GM18519 (cell line): ENCODE measurements around the gene MROH8.

Experiments
- ATAC-seq: cut with Tn5 transposase; IDR thresholded peaks from one replicate; pipeline ENCODE4 v1.9.1; 2021; ENCODE audit warnings: mild to moderate bottlenecking, moderate library complexity; ENCODE audit not compliant: unreplicated experiment, low FRiP score

The MROH8 gene

DNA sequence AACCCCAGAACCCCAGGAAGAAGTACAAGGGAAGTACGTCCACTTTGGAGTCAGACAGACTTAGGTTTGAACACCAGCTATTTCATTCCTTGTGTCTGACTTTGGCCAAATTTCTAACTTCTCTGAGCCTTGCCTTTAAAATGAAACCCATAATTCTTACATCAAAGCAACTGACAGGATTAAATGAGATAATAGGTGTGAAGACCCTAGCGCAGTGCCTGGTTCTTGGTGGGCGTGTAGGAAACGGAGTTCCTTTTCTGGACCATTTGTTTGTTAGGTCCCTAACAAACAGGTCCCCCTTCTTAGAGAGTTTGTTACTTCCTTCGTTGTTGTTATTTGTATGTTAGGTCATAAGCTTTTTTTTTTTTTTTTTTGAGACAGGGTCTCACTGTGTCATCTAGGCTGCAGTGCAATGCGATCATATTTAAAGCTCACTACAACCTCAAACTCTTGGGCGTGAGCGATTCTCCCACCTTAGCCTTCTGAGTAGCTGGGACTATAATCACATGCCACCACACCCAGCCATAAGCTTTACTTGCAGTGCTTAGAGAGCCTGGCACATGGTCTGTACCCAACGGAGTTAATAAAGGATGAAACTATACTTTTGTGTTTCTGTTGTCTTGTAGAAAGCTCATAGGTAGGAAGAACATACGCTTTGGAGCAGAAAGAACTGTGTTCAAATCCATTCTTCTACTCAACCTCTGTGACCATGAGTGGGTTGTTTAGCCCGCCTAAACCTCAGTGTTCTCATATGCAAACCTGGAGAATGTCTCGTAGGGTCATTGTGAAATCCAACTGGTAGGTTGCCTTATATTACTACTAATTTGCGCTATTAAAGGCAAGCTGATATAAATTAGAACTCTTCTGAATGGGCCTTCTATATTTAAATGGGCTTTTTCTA lies 21.8 kb upstream of the MROH8 start:
- ATAC-seq: no peak

DNA sequence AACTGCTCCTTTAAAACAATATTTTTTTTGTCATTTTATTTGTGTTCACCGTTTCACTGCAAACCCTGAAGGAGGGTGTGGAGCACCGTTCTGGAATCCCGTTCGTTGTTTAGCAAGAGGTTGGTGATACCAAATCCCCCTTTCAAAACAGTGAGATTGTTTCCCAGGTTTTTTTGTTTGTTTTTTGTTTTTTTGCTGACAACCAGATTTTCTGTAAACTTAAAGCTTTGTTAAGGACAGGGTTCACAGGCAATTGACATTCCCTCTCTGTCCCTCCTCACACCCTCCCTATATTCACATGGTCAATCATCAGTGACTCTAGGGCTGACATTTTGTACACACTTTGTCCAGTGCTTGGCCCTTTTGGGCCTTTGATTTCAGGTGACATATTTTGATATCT lies 21.0 kb upstream of the MROH8 start:
- no peak for ATAC-seq

DNA sequence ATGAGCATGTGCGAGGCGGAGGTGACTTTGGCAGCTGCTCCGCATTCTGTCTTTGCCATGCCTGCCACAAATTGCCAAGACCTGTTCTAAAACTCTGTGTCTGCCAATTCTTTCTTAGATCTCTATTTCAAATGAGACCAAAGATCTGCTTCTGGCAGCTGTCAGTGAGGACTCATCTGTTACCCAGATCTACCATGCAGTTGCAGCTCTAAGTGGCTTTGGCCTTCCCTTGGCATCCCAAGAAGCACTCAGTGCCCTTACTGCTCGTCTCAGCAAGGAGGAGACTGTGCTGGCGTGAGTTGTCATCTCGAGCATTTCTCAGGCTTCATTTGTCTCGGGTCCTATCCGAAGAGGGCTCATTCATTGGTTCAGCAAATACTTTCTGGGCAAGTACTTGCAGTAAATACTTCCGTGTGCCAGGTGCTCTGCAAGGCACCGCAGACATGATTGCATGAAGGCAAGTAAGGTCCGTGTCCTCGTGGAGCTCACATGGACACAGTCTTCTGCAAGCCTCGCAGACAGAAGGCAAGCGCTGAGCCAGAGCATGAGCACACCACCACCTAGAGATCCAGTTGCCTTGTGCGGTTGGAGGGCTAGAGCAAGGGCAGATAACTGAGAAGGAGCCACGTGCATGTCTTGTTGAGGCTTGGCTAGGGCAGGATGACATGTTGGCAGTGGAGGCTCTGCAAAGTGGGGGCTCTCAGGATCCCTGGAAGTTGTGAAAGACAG lies 19.7 kb upstream of the MROH8 start:
- no peak for ATAC-seq

DNA sequence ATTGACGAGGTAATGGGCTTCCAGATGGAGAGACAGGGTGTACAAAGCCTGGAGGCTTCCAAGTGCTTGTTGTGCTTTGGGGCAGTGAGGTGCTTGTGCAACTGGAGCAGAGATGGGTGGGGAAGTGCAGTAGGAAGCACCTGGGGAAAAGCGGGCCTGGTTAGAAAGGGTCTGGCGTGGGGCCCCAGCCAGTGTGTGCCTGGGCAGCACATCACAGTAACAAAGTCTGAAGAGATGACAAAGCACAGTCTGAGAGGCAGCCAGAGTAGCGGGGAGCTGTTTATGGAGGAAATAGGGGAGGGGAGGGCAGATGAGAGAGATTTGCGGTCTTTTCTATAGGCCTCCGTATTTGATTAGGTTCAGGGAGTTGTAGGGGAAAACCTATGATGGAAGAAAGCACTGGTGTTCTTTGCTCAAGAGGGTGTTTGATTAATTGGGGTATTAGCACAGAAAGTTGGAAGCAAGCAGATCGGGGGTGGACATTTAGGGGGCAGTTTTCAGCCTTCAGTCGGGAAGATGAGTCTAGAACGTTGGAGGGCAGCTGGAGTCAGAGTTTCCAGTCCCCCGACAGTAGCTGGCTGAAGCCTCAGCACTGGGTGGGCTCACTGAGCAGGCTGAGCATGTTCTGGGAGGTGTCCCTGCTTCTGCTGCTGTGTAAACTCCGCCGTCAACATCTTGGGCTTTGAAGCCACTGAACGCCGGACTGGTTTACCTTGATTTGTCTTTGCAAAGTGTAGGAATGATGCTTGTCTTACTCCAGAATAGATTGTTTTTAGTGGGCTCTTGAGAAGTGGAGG lies 15.5 kb upstream of the MROH8 start:
- no peak for ATAC-seq

DNA sequence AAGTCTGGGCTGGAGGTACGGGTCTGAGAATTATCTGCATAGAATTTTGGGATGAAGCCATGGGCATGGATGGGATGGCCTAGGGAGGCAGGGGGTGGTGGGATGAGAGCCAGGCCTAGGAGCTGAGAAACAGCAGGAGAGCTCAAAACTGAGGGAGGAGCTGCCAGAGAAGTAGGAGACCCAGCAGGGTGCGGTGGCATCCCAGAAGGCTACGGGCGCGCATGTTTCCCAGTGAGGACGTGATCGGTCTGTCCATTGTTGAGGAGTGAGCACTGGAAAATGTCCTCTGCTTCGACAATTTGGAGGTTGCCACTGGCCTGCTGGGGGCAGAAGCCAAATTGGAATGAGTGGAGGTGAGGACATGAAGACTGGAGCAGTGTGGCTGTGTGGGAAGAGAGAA lies 14.5 kb upstream of the MROH8 start:
- ATAC-seq: no peak

DNA sequence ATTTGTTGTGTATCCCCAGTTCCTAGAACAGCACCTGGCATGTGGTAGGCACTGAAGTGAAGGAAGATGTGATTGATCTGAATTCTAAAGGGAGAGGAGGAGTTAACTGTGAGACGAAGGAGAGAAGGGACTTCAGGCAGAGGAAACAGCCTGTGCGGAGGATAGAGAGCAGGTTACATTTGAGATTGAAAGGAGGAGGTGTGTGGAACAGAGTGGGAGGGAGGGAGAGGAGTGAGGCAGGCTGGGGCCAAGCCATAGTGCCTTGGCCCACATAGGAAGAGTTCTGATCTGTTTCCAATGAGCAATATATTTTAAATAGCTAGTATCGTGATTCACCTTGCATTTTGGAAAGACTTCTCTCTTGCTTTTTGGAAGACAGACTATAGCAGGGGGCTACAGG lies 13.9 kb upstream of the MROH8 start:
- no peak for ATAC-seq

DNA sequence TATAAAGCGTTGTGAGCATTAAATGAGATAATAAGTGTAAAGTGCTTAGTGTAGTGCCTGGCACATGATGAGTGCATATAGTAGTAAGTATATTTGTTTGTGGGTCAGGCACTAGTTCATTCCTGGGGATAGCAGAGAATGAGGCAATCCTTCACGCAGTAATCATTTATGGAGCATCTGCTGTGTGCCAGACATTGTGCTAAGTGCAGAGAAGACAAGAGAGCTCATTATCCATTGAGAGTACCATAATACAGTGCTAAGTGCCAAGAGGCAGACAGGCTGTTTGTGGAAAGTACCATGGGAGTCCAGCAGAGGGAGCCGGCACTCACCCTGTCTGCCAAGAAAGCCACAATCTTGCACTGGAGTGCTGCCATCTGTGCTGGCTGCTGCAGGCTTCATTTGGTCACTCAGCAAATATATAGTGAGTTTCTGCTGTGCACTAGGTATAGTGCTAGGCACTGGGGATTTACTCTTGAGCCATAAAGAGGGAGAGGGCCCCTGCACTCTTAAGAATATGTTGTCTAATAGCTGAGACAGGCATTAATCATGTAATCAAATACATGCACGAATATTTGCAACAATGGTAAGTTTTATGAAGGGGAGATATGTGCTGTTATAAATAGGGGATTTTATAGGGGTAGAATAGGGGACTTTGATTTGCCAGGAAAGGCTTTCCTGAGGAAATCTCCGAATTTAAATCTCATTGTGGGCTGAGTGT lies 12.9 kb upstream of the MROH8 start:
- no peak for ATAC-seq

DNA sequence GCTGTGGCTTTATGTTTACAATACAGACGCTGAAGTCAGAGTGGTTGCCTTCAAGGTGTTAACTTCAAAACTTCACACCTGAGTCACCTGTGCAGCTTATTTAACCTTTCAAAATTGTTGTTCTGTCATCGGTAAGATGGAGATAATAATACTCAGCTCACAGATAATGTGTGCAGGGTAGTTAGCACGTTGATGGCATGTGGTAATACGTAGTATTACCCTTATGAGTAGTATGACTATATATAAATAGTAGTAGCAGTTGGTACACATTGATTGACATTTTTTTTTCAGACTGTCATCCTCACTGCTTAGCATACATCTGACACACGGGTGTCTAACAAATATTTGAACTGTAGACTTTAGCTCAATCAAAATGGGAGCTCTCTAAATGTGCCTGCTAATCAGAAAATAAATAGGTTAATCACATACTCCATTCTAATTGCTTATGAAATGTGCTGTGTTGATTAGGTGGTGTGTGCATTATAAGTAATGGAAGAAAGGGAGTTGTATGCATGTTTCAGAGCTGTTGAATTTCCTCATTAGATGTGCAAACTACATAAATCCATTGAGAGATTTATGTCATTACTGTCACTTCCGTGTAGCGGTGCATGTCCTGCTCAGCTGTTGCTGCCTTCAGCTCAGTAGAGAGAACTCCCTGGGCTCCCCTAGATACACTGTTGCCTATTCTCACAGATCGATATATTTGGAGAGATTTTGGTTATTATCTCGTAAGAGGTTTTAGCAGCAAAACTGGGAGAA lies 11.2 kb upstream of the MROH8 start:
- ATAC-seq: no peak

DNA sequence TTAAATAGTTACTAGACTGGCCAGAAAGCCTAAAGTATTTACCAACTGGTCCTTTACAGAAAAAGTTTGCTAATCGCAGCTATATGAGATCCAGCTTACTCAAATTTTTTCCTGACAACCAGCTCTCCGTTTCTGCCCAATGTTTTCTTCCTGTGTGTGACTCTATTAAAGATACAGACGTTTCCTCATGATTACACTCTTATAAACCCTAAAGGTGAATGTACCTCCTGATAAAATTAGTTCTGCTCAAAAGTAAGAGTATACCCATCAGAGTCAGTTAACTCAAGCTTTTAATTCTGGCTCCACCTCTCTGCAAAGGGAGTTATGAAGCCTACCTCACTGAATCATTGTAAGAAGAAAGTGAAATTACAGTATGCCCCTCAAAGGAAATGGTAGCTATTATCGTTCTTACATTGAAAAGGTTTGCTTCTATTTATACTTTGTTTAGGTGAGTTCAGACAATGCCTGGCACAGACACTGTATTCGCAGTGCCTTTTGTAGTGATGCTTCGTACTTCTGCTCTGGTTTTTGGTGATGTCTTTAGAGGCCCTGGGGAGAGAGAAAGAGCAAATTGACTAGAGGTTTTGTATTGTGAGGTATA lies 10.2 kb upstream of the MROH8 start:
- no peak for ATAC-seq

DNA sequence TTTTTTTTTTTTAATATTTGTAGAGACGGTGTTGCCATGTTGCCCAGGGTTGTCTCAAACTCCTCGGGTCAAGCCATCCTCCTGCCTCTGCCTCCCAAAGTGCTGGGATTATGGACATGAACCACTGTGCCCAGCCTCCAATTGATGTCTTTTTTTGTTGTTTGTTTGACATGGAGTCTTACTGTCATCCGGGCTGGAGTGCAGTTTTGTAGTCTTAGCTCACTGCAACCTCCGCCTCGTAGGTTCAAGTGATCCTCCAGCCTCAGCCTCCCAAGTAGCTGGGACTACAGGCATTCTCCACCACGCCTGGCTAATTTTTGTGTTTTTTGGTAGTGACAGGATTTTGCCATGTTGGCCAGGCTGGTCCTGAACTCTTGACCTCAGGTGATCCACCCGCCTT lies 9.4 kb upstream of the MROH8 start:
- ATAC-seq: no peak

DNA sequence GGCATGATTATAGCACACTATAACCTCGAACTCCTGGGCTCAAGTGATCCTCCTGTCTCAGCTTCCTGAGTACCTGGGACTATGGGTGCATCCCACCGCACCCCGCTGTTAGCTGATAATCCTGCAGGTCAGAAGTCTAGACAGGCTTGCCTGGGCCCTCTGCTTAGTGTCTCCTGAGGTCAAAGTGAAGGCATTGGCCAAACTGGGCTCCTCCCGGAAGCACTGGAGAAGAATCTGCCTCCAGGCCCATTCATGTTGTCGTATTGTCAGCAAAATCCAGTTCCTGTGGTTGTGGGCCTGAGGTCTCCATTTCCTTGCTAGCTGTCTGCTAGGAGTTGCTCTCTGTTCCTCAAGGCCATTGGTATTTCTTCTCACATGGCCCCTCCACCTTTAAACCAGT lies 6.3 kb upstream of the MROH8 start:
- no peak for ATAC-seq

DNA sequence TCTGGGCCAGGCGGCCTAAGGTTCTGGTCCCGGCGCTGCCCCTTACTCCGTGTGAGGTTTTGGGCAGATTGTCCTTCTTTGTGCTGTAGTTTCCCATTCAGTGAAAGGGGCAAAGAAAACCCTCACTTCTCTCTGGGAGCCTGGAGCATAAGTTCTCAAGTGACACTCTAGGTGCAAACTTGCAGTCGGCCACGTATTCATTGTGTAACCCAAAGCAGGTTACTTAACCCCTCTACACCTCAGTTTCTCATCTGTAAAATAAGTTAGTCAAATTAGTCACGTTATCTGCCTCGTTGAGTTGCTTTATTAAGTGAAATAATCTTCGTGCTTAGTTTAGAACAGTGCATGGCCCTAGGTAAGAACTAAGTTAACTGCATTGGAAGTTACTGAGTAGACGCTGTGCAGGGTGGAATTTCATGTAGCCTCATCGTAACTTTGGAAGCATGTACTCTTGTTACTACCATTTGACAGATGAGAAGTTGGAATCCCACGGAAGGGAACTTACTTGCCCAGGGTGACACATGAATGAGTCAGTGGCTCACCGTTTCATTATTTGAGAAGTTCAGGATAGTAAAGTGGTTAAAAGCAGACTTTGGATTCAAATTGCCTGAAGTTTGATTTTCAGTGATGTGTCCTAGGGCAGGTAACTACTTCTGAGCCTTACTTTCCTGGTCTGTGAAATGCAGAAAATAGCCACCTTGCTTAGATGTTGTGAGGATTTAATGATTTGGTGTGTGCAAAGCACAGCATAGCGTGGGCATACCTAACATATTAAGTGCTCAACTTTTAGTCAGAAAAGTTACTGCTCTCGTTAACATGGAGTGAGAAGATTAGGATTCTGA lies 556 bp upstream of the MROH8 start:
- no peak for ATAC-seq

DNA sequence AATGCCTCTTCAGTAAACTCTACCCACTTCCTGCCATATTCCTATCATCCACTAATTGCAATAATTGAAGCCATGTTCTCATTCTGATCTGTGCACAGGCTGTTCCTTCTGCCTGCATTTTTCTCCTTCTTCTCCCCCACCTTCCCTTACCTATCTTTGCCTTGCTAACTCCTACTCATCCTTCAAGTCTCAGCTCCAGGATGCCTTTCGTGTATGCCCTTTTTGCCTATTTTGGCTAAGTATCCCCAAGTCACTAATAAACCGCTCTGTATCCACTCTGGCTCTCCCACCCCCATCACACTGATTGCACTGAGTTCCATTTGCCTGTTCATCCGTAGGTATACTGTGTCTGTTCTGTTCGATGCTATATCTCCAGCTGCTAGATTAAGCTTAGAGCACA lies 6.5 kb downstream of the MROH8 start:
- no peak for ATAC-seq

DNA sequence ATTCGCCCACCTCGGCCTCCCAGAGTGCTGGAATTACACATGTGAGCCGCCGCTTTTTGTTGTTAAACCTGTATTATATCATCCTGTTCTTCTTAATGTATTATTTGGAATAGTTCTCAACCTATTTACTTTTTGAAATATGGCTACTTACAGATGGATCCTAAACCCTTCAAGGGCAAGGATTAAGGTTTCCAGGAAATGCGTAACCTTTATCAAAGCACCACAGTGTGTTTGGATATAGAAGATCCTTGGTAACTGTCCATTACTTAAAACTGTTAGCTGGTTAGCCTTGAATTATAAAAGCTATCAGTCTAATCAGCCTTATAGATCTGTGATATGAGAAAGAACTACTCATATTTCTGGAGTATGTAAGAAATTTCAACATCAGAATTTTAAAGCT lies 12.5 kb downstream of the MROH8 start:
- ATAC-seq: no peak

DNA sequence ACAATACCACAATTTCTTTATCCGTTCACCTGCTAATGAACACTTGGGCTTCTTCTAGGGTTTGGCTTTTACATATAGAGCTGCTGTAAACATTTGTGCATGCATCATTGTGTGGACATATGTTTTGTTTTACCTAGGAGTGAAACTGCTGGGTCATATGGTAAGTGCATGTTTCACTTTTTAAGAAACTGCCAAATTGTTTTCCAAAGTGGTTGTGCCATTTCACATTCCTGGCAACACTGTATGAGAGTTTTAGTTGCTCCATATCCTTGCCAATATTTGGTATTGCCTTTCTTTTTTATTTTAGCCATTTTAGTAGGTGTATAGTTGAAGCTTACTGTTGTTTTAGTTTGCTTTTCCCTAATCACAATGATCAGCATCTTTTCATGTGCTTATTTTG lies 14.3 kb downstream of the MROH8 start:
- ATAC-seq: no peak

DNA sequence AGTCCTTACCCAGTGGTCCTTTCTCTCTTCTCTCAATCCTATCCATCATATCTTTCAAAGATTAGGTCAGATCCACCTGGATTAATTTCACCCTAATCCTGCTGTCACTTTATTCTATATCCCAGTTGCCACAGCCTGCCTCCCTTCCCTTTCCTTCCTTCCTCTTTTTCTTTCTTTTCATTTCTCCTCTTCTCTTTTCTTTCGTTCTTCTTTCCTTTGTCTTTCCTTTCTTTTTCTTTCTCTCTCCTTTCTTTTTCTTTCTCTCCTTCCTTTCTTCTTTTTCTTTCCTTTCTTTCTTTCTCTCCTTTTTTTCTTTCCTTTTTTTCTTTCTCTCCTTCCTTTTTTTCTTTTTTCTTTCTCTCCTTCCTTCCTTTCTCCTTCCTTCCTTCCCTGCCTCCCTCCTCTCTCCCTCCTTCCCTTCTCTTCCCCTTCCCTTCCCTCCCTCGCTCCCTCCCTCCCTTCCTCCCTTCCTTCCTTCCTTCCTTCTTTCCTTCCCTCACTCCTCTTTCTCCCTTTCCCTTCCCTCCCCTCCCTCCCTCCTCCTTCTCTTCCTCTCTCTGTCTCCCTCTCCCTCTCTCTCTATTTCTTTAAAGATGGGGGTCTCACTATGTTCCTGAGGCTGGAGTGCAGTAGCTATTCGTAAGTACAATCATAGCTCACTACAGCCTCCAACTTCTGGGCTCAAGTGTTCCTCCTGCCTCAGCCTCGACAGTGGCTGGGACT lies 15.4 kb downstream of the MROH8 start:
- ATAC-seq: no peak

DNA sequence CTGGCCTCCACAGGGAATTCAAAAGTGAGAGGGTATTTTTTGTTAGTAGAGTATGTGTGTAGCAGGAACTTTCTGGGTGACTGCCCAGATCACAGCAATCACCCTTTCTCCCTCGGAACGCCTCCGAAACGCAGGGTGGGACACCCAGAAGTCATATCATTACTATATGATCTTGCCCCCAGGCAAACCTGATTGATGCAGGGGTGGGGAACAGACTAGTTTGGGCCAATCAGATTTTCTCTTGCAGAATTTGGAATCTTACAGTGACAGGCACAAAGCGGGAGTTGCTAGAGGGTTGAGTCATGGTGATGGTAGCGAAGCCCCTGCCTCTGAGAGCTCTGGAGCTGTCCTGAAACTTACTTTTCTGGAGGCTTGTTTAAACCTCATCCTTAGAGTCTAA lies 16.7 kb downstream of the MROH8 start:
- no peak for ATAC-seq
